Measurements from ENCODE around the gene PLA2G12A. TPM values are rescaled to one million over a fixed set of nuclear protein-coding genes. Genes with fewer than 3 reads are reported as not detected.
"Not testable (repeated sequence)": the region's sequence is repeated elsewhere in the genome, so short reads cannot be mapped to it uniquely, and the experiment has no call there.

PLA2G12A gene
- total RNA-seq, 1 experiment from 2014 or later = 25.8 TPM

DNA sequence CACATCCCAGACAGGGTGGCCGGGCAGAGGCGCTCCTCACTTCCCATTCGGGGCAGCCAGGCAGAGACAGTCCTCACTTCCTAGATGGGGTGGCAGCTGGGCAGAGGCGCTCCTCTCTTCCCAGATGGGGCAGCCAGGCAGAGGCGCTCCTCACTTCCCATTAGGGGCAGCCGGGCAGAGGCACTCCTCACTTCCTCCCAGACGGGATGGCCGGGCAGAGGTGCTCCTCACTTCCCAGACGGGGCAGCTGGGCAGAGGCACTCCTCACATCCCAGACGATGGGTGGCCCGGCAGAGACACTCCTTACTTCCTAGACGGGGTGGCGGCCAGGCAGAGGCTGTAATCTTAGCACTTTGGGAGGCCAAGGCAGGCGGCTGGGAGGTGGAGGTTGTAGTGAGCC lies 50.9 kb downstream of the PLA2G12A start:
- DNase-seq (ENCODE audit: low read depth) = not testable (repeated sequence)

DNA sequence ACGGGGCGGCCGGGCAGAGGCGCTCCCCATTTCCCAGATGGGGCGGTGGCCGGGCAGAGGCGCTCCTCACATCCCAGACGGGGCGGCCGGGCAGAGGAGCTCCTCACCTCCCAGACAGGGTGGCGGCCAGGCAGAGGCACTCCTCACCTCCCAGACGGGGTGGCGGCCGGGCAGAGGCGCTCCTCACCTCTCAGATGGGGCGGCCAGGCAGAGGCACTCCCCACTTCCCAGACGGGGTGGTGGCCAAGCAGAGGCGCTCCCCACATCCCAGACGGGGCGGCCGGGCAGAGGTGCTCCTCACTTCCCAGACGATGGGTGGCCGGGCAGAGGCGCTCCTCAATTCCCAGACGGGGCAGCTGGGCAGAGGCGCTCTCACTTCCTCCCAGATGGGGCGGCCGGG lies 51.4 kb downstream of the PLA2G12A start:
- not testable (repeated sequence) for DNase-seq (ENCODE audit: low read depth)

DNA sequence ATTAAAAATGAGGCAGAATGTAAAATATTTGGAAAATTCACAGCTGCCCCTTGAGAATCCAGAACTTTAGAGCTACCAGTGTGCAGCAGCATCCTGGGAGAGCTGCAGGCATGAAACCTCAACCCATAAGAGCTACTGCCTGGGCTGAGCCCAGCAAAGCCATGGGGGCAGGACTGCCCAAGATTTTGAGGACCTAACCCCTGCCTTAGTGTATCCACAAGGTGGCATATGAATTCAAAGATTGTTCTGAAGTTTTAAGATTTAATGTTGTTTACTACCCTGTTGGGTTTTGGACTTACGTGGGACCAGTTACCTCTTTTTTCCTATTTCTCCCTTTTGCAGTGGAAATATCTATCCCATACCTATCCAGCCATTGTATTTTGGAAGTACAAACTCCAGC lies 53.0 kb downstream of the PLA2G12A start:
- no peak for DNase-seq (ENCODE audit: low read depth)

DNA sequence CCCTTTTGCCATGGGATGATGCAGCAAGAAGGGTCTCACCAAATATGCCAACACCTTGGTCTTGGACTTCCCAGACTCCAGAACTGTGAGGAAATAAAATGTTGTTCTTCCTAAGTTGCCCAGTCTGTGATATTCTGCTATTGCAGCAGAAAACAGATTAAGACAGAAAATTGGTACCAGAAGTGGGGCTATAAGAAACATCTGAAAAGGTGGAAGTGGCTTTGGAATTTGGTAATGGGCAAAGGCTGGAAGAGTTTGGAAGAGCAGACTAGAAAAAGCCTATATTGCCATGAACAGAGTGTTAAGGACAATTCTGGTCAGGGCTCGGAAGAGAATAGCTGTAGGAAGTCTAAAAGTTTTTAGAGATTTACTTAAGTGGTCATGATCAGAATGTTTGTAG lies 54.0 kb downstream of the PLA2G12A start:
- DNase-seq (ENCODE audit: low read depth) = no peak

DNA sequence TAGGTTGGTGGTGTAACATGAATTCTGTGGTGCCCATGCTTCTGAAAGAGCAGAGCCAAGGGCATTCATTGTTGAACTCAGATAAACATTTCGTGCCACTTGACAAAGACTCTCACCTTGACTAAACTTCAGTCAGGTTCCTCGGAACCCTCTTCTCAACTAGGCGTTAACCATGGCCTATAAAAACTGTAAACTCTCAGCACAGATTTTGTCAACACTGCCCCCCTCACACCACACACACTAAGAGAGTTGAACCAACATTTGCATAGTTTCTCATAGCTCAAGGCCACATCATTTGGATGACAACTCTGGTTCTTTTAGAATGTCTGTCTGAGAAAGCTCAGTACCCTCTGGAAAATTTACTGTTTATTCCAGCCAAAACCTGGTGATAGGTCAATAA lies 54.7 kb downstream of the PLA2G12A start:
- no peak for DNase-seq (ENCODE audit: low read depth)

DNA sequence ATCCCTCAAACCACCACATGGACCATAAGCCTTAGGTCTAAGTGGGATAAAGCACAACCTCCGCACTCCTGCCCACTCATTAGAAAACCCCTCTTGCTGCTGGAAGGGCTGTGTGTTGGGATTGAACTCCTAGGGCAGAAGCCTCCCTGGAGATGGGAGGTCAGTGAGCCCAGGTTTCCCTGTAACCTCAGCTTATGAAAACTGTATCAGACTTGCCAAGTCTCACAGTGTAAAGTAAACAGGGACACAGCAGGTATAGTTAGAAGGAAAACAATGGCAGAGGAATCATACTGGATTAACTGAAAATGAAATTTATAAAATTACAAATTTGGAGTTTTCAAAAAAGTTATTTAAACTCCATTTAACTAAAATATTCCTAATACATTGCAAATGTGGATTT lies 56.6 kb downstream of the PLA2G12A start:
- DNase-seq (ENCODE audit: low read depth) = no peak

DNA sequence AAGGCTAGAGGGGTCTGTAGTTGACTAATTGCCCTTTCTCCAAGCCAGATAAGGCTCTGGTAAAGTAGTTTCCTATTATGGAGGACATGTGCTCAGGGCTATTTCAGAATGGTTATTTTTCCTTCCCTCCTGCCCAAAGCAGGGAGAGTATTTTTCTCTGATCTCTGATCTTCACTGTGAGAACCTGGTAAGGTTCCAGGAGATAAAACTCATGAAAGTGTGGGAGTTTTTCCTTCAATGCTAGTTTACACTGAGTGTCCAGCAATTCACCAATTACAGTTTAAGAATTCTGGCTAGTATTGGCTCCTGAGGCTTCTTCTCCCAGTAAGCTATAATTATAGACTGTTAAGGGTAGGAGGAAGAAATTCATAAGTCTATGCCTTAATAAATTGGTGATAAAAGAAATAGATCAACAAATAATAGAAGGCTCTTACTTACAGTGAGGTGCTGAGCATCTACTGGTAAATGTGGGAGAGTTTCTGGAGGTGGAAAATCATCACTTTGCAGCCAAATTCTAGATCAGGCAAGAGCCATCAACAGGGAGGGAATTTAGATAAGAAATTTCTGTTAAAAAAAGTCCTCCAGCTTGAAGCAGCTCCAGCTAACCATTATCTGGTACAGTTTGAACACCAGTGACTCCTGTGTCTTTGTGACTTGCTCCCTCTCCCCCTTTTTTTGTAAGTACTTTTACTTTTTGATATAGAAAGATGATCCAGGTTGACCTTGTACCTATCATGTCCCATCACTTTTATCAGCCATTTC lies 57.5 kb downstream of the PLA2G12A start:
- no peak for DNase-seq (ENCODE audit: low read depth)

DNA sequence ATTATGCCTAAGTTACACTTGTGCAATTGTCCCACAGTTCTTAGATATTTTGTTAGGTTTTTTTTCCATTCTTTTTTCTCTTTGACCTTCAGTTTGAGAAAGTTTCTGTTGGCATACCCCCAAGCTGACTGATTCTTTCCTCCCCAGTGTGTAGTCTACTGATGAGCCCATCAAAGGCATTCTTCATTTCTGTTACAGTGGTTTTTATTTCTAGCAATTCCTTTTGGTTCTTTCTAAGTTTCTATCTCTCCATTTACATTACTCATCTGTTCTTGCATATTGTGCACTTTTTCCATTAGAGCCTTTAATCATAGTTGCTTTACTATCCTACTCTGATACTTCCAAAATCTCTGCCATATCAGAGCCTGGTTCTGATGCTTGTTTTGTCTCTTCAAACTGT lies 58.5 kb downstream of the PLA2G12A start:
- DNase-seq (ENCODE audit: low read depth) = no peak

DNA sequence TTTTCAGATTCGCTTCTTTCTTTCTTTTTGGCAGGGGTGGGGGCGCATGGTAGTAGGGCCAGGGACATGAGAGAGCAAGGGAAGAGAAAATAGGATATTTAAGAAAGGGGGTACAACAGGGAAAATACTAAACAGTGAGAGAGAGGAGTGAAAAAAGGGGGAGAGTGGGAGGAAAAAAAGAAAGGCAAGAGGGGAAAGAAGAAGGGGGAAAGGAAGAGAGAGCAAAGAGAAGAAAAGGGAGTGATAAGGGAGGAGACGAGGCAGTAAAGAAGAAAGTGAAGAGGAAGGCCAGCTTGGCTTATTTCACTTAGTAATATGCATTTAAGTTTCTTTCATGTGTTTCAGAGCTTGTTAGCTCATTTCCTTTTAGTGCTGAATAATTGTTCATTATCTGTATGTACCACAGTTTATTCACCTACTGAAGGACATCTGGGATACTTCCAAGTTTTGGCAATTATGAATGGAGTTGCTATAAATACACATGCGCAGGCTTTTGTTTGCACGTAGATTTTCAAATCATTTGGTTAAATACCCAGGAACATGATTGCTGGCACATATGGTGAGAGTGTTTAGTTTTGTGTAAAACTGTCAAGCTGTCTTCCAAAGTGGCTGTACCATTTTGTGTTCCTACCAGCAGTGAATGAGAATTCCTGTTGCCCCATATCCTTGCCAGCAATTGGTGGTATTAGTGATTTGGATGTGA lies 63.9 kb downstream of the PLA2G12A start:
- DNase-seq (ENCODE audit: low read depth) = no peak

DNA sequence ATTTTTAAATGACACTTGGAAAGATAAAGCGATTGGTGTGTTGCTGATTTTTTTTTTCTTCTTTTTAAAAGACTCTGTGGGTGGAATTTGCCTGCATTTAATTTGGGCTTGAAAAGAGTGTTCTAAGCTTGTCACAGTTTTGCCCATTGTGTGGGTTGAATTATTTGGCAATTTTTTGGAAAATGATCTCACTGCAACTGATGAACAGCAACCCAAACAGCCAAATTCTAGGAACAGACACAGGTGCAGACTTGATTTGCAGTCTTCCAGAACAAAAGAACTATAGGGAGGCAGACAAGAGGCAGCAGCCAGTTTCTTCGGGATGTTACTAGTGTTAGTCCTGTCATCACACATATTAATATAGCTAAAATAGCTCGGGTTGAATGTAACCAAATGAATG lies 67.1 kb downstream of the PLA2G12A start:
- DNase-seq (ENCODE audit: low read depth) = no peak

DNA sequence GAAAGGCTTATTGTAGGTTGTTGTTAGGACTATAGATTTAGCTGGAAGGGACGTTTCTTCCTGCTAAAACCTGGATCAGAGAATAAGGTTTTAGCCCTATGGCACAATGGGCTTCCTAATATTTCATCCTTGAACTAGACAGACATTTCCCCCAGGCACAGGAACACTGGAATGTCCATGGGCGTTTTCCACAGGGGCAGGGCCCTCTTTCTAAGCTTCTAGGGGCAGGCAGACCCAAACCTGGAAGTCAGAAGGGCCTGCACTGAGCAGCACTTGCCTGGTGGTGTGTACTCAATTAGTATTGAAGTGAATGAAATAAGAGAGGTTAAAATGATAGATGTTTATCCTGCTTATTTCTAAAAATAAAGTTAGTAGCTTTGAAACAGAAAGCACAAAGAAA lies 67.8 kb downstream of the PLA2G12A start:
- no peak for DNase-seq (ENCODE audit: low read depth)

Other genes starting within 250 kb of the PLA2G12A start
- 103 and 115 TPM in 2 replicates for gene MCUB, start 169.8 kb downstream of the PLA2G12A start, total RNA-seq (2014; rRNA removed; shearing (Covaris generic))
- gene CASP6, start 26.6 kb downstream of the PLA2G12A start, total RNA-seq (2014; rRNA removed; shearing (Covaris generic)) = 28.6 and 54.1 TPM in 2 replicates
- gene CFI, start 71.9 kb upstream of the PLA2G12A start, total RNA-seq (2014; rRNA removed; shearing (Covaris generic)) = 38.1 and 55.0 TPM in 2 replicates
- gene GAR1, start 85.7 kb upstream of the PLA2G12A start, total RNA-seq (2014; rRNA removed; shearing (Covaris generic)) = 3.6 and 8.7 TPM in 2 replicates
- not detected in 2 replicates for gene RRH, start 97.9 kb upstream of the PLA2G12A start, total RNA-seq (2014; rRNA removed; shearing (Covaris generic))
- gene LRIT3, start 118.0 kb upstream of the PLA2G12A start, total RNA-seq (2014; rRNA removed; shearing (Covaris generic)) = not detected in 2 replicates
- 4.9 TPM in 2 replicates for gene EGF, start 182.8 kb upstream of the PLA2G12A start, total RNA-seq (2014; rRNA removed; shearing (Covaris generic))

All from M059J (cell line).